HUES64 (cell line): Measurements from ENCODE around the gene DYNLT2B.

Experiments used
- H3K27ac ChIP-seq: 2 replicates; pipeline ENCODE4 v1.7.0; 2013; ENCODE audit warnings: low read depth, low read length, inconsistent platforms
- H3K27me3 ChIP-seq: 2 replicates; pipeline ENCODE4 v1.6.1; 2013; ENCODE audit warnings: mild to moderate bottlenecking, low read length; ENCODE audit not compliant: insufficient read depth
- H3K36me3 ChIP-seq: 2 replicates; pipeline ENCODE4 v1.6.1; 2013; ENCODE audit warnings: mild to moderate bottlenecking, low read length; ENCODE audit not compliant: insufficient read depth
- H3K4me1 ChIP-seq: 2 replicates; pipeline ENCODE4 v1.6.1; 2013; ENCODE audit warnings: mild to moderate bottlenecking, low read length, moderate library complexity; ENCODE audit not compliant: insufficient read depth
- H3K4me3 ChIP-seq: 2 replicates; pipeline ENCODE4 v1.5.1; 2013; ENCODE audit warnings: mild to moderate bottlenecking, low read length, moderate library complexity
- H3K9ac ChIP-seq: 2 replicates; pipeline ENCODE4 v1.6.1; 2013; ENCODE audit warnings: mild to moderate bottlenecking, low read depth, low read length
- H3K9me3 ChIP-seq: 2 replicates; pipeline ENCODE4 v1.6.1; 2013; ENCODE audit warnings: low read depth, low read length; ENCODE audit not compliant: insufficient read depth
- WGBS: fragments of 150-250, 120-280 bp; methylation state at CpG from one replicate; pipeline ENCODE4 v1.1.7; 2013; ENCODE audit warnings: missing lambda C conversion rate; 5-methylcytosine and 5-hydroxymethylcytosine counted together

DYNLT2B gene

DNA sequence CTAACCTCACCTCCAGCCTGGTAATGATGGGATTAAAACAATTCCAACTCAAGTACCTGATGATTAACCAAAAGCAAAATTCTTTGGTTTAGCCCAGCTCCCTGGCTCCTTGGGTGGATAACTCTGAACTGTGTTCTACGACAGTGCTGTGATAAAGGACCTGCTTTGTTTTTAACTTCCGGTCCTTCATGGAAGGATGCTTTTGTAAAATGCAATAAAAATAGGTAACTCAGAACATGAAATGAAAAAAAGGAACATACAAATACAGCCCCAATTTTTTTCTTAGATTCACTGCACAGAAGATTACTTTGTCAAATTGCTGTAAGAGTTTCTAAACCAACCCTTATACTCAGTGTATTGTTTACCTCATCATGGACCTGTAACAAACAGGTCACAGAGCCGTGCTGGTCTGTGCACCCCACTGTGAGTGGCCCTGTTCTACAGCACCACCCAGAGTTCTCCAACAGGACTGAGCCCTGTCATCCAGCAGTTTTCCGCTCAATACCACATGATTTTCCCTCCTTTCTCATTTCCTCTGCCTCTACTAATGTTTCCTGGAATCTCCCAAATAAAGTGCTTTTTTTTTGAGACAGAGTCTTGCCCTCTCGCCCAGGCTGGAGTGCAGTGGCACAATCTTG is 25.6 kb downstream of the DYNLT2B start:
- Histone ChIP-seq H3K4me1 (no peaks in the 10 kb centered on the region), H3K9ac (no peak overlapping the region), H3K4me3 (no peak overlapping the region), H3K9me3 (no peaks in the 10 kb centered on the region), H3K27me3 (no peaks in the 10 kb centered on the region), H3K36me3 (no peaks in the 10 kb centered on the region; the same call in 1 of the 2 replicates), H3K27ac (no peak overlapping the region)
- WGBS, result 88% methylated on average over 5 of the region's 5 CpGs

DNA sequence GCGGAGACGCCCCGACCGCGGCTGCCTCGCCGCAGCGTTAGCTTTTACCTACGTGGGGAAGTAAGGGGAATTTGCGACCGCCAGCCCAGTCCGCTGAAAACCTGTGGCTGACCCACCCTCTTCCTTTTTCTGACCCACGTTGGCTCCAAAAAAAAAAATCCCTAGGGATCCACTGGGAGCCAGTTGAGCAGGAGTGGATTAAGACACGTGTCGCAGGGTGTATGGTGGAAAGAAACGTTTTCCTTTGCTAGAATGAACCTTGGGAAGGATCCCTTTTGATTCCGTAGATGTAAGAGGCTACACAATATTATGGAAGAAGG is 29.9 kb downstream of the DYNLT2B start:
- Histone ChIP-seq H3K27ac (peak overlapping the region; percentile 92), H3K9ac (peak overlapping the region; percentile 89), H3K9me3 (no peaks in the 10 kb centered on the region), H3K27me3 (no peaks in the 10 kb centered on the region), H3K36me3 (no peaks in the 10 kb centered on the region), H3K4me3 (peak overlapping the region; percentile 80), H3K4me1 (peaks cover 16% of the 10 kb centered on the region)
- under 1% methylated on average over 16 of the region's 17 CpGs for WGBS

- peak within 1 kb of the TSS; percentile 92 for H3K27ac ChIP-seq
- no peaks in the 10 kb centered on the region; the same call in 1 of the 2 replicates for H3K36me3 ChIP-seq
- H3K27me3 ChIP-seq, result no peaks in the 10 kb centered on the region
- H3K4me3 ChIP-seq, result peak within 1 kb of the TSS; percentile 80
- peaks cover 16% of the 10 kb centered on the region for H3K4me1 ChIP-seq
- peak within 1 kb of the TSS; percentile 89 for H3K9ac ChIP-seq
- WGBS, result under 1% methylated on average over 55 of the region's 55 CpGs
- no peaks in the 10 kb centered on the region for H3K9me3 ChIP-seq
These were observed 30.4 kb downstream of the DYNLT2B start, which contains the start of gene PCYT1A for GRCh38 chr3:196287440-196288140. Gene PCYT1A (minus strand): TSS chr3:196287726. CDS start chr3:196270531, 17,195 bp downstream.

- Histone ChIP-seq H3K4me1 (peaks cover 16% of the 10 kb centered on the region), H3K4me3 (peak overlapping the region; percentile 80), H3K9ac (peak overlapping the region; percentile 89), H3K9me3 (no peaks in the 10 kb centered on the region), H3K36me3 (no peaks in the 10 kb centered on the region; the same call in 1 of the 2 replicates), H3K27ac (peak overlapping the region; percentile 58; the same call in 1 of the 2 replicates), H3K27me3 (no peaks in the 10 kb centered on the region)
- 1% methylated on average over 22 of the region's 22 CpGs for WGBS
These were observed 31.0 kb downstream of the DYNLT2B start for GRCh38 chr3:196287090-196287439.

DNA sequence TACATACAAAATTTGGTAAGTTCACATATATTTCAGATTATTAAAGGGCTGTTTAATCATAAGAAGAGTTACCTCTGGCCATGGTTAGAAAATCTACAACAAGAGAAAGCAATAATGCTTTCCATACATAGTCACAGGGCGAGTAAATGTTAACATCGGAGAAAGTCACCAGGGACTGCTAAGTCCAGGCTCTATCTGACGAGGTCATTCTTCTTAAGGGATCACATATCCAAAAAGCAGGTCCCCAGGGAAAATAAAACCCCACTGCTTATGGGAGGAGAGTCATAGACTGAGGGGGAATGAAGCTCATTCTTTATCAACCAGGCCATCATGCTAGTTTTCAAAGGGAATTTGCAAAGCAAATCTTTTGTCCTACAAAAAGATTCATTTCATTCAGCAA is 33.6 kb downstream of the DYNLT2B start:
- Histone ChIP-seq H3K9me3 (no peaks in the 10 kb centered on the region), H3K9ac (no peak overlapping the region), H3K27me3 (no peaks in the 10 kb centered on the region), H3K4me3 (no peak overlapping the region), H3K36me3 (no peaks in the 10 kb centered on the region; the same call in 1 of the 2 replicates), H3K27ac (no peak overlapping the region), H3K4me1 (peaks cover 16% of the 10 kb centered on the region)
- 67% methylated on average over 3 of the region's 3 CpGs for WGBS

GRCh38 chr3:196281962-196282361 is 36.1 kb downstream of the DYNLT2B start:
- H3K36me3 ChIP-seq, result no peaks in the 10 kb centered on the region; the same call in 1 of the 2 replicates
- H3K27ac ChIP-seq, result no peak overlapping the region
- no peak overlapping the region for H3K9ac ChIP-seq
- peaks cover 16% of the 10 kb centered on the region for H3K4me1 ChIP-seq
- WGBS, result 92% methylated on average over 4 of the region's 4 CpGs
- no peak overlapping the region for H3K4me3 ChIP-seq
- H3K27me3 ChIP-seq, result no peaks in the 10 kb centered on the region
- H3K9me3 ChIP-seq, result no peaks in the 10 kb centered on the region

- Histone ChIP-seq H3K27me3 (no peaks in the 10 kb centered on the region), H3K4me1 (peaks cover 16% of the 10 kb centered on the region), H3K9me3 (no peaks in the 10 kb centered on the region), H3K27ac (no peak overlapping the region), H3K9ac (no peak overlapping the region), H3K4me3 (no peak overlapping the region), H3K36me3 (no peaks in the 10 kb centered on the region; the same call in 1 of the 2 replicates)
- WGBS, result 92% methylated on average over 7 of the region's 7 CpGs
These were observed 37.2 kb downstream of the DYNLT2B start for GRCh38 chr3:196280689-196281440.

GRCh38 chr3:196275126-196275525 is 42.9 kb downstream of the DYNLT2B start:
- Histone ChIP-seq H3K9me3 (peaks cover 21% of the 10 kb centered on the region), H3K4me1 (no peaks in the 10 kb centered on the region), H3K27ac (no peak overlapping the region), H3K36me3 (peaks cover 24% of the 10 kb centered on the region), H3K4me3 (no peak overlapping the region), H3K9ac (no peak overlapping the region), H3K27me3 (no peaks in the 10 kb centered on the region)
- WGBS, result 95% methylated on average over 4 of the region's 5 CpGs

DNA sequence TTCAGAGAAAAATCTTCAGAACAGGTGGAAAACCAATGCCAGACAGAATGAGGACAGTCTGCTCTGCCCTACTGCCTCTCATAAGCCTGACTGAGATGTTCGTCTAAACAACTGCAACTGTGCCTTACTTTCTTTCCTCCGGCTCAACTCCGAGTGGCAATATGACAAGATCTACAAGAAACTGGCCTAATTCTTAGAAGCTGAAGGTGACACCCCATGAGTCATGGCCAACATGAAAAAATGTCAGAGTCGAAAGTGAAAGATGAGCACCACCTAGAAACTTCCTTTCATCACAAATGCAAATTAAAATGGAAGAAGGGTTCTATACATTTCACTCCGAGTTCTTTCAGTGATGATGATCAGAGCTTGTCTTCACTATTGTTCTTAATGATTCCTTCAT is 43.5 kb downstream of the DYNLT2B start:
- H3K36me3 ChIP-seq, result peaks cover 27% of the 10 kb centered on the region
- H3K27me3 ChIP-seq, result no peaks in the 10 kb centered on the region
- H3K4me3 ChIP-seq, result no peak overlapping the region
- WGBS, result 95% methylated on average over 5 of the region's 5 CpGs
- H3K27ac ChIP-seq, result no peak overlapping the region
- H3K9me3 ChIP-seq, result peaks cover 21% of the 10 kb centered on the region
- H3K9ac ChIP-seq, result no peak overlapping the region
- H3K4me1 ChIP-seq, result no peaks in the 10 kb centered on the region

GRCh38 chr3:196273655-196274054 is 44.4 kb downstream of the DYNLT2B start:
- Histone ChIP-seq H3K36me3 (peaks cover 37% of the 10 kb centered on the region), H3K9ac (no peak overlapping the region), H3K9me3 (peaks cover 21% of the 10 kb centered on the region), H3K27me3 (no peaks in the 10 kb centered on the region), H3K27ac (no peak overlapping the region), H3K4me1 (no peaks in the 10 kb centered on the region), H3K4me3 (no peak overlapping the region)
- WGBS, result 96% methylated on average over 12 of the region's 12 CpGs

- H3K9ac ChIP-seq, result no peak overlapping the region
- peaks cover 21% of the 10 kb centered on the region for H3K9me3 ChIP-seq
- H3K4me3 ChIP-seq, result no peak overlapping the region
- H3K36me3 ChIP-seq, result peaks cover 38% of the 10 kb centered on the region
- H3K4me1 ChIP-seq, result peaks cover 4% of the 10 kb centered on the region
- H3K27ac ChIP-seq, result no peak overlapping the region
- 96% methylated on average over 14 of the region's 14 CpGs for WGBS
- H3K27me3 ChIP-seq, result no peaks in the 10 kb centered on the region
These were observed 45.2 kb downstream of the DYNLT2B start for GRCh38 chr3:196272826-196273225.
